ENCODE measurements around the gene RAB34.

The RAB34 gene

DNA sequence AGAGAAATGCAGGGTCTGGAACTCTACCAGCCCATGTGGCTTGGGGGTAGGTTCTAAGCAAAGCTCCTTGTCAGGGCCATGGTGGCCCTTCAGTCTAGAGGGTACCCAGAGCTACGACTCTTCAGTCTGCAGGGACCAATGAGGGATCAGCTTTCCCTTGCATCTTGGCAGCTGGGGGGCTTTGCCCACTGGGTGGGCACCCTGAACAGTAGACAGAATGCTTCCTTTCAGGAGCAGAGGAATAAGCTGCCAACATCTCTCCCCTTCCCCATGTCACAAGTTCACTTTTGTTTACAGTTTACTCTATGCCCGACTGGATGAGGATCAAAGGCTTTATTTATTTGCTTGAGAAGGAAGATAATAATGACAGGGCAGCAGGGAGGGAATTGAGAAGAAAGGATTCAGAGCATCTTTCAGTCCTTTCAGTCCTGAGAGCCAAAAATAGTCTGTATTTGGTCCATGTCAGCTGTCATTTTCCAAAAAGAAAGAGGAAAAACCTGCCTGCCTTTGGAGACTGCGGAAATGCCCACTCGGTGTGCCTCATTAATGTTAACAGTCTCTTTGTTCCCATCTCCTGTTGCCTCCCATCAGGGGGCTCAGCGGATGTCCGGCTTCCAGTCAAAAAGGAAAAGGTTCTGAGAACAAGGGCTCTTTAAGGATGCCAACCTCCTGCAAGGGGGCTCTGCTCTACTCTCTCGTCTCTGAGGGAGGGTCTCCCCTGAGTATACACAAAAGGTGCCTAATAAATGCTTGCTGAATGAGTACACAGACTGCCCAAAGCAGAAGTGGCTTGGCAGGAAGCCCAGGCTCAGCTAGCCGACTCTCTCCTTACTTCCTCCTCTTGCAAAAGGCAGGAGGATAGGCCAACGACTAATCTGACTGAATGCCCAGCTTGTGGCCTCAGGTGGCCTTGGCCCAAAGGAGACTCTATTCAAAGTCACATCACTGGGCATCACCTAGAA lies 43.2 kb upstream of the RAB34 start:
- peak; percentile 28 for DNase-seq (ENCODE audit: low read depth, low spot score)
- TF ChIP-seq CTCF (IDR thresholded peaks at IDR 0.05; ENCODE audit: insufficient read depth, low read length, missing control alignments): no peak
- no peak overlapping the region for H3K4me3 ChIP-seq (ENCODE audit: low read depth, low read length)
- ChIA-PET CTCF (interaction anchor here (1.3 to 10.0 kb wide), 10 partner anchors 12 to 356 kb away, joined by 4 to 295 read pairs (median 80); partner anchors contain the start of genes FLOT2, NEK8, PHF12 and TLCD1), POLR2A (no interaction called here)

DNA sequence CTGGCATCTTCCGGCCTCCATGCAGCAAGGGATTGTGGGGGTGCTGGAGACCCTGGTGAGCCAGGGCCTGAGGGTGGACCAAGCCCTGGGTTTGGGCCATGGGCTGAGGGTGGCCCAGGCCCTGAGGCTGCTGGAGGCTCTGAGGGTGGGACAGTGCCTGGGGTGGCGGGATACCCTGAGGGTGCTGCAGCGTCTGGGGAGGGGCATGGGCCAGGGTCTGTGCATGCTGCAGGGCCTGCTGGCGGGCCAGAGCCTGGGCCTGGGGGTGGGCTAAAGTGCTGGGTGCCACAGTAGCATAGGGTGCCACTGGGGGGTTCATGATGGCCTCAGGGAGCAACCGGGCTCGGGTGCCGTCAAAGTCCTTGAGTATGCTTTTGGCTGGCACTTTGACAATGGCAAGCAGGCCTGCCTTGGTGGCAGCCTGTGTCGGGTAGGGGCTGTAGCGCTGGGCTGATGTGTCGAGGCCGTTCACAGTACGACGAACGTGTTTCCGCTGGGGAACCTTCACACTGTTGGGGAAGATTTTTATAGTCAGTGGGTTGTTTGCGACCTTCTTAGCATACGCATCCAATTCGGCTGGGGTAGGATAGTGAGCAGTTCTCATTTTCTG lies 41.7 kb upstream of the RAB34 start:
- H3K4me3 ChIP-seq (ENCODE audit: low read depth, low read length): no peak overlapping the region
- ChIA-PET CTCF (interaction anchor here (3.0 to 10.0 kb wide), 4 partner anchors 10 to 158 kb away, joined by 15 to 295 read pairs (median 80); partner anchors contain the start of genes NEK8, TLCD1 and TRAF4), POLR2A (no interaction called here)
- DNase-seq (ENCODE audit: low read depth, low spot score): no peak
- no peak for TF ChIP-seq CTCF (IDR thresholded peaks at IDR 0.05; ENCODE audit: insufficient read depth, low read length, missing control alignments)

DNA sequence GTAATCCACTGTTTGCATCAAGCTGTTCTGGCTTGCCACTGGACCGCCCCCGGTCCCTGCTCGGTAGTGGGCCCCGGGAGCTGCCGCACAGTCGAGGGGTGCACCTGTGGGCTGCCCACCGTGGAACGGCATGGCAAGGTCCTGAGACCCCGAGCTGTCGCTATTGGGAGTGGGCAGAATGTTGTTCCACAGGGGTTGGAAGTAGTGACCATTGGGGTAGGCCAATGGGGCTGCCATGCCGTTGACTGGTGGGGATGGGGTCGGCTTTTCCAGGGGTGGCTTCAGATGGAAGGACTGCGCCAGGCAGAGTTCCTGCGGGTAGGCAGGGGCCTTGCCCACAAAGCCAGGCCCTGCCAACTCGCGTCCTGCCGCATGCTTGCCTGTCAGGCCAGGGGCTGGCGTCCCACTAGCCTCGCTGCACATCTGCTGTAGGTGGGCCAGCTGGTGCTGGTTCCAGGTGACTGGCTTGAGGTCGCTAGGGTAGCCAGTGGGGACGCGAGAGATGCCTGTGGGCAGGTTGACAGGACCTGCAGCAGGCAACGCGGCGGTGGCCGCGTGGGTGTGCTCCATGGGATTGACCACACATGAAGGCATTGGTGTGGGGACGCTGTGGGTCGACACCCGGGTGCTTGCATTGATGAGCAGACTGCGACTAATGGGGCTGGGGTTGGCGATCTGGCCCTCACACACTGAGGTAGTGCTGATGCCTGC lies 40.9 kb upstream of the RAB34 start:
- H3K4me3 ChIP-seq (ENCODE audit: low read depth, low read length): no peak overlapping the region
- ChIA-PET CTCF (no interaction called here), POLR2A (interaction anchor here (1.4 kb wide), 1 partner anchor 13 kb away, joined by 3 read pairs; no protein-coding TSS in a partner anchor)
- DNase-seq (ENCODE audit: low read depth, low spot score): no peak
- no peak for TF ChIP-seq CTCF (IDR thresholded peaks at IDR 0.05; ENCODE audit: insufficient read depth, low read length, missing control alignments)

DNA sequence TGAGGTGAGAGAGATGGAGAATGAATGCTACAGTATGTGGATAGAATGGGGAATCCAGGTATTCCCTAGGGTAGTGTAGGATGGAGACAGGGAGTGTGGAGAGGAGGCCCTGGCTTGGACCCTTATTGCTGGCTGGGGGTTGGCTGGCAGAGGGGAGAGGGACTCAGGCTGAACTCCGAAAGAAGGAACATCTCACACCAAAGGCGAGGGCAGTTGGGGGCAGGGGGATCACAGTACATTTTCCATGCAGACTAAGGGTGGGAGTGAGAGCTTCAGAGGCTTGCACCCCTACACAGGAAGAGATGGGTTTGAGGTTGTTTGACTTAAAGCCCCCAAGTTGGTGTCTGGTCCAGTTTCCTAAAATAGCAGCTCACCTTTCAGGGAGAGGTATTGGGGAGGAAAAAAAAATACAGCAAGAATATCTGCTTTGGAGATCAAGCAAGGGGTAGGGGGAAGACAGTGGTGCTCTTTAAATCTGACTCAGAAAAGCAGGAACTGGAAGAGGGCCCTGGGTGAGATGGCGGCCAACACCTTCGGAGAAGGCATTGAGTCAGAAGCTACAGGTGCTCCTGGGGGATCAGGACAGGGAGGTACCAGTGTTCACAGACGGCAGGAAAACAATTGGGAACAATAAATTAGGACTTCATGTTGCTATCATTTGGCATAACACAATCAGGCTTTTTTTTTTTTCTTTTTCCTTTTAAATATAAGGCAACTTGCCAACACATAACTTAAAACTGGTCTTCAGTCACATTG lies 38.6 kb upstream of the RAB34 start:
- CTCF ChIA-PET: interaction anchor here (0.8 to 17.9 kb wide), 6 partner anchors 8 to 30 kb away, joined by 3 to 295 read pairs (median 4); partner anchors contain the start of genes NEK8 and TLCD1
- TF ChIP-seq CTCF (IDR thresholded peaks at IDR 0.05; ENCODE audit: insufficient read depth, low read length, missing control alignments): no peak
- POLR2A ChIA-PET: no interaction called here
- H3K4me3 ChIP-seq (ENCODE audit: low read depth, low read length): no peak overlapping the region
- no peak for DNase-seq (ENCODE audit: low read depth, low spot score)

- no peak for DNase-seq (ENCODE audit: low read depth, low spot score)
- ChIA-PET POLR2A (no interaction called here), CTCF (interaction anchor here (2.1 to 17.9 kb wide), 3 partner anchors 9 to 28 kb away, joined by 17 to 603 read pairs (median 295); partner anchors contain the start of genes NEK8, RPL23A and TLCD1)
- no peak for TF ChIP-seq CTCF (IDR thresholded peaks at IDR 0.05; ENCODE audit: insufficient read depth, low read length, missing control alignments)
- no peak overlapping the region for H3K4me3 ChIP-seq (ENCODE audit: low read depth, low read length)
These were observed 37.8 kb upstream of the RAB34 start for GRCh38 chr17:28755486-28755885.

All from AG04449 (cell line).